OCI-LY7 (cell line): ENCODE measurements around the gene HMOX1. TPM values are rescaled to one million over a fixed set of nuclear protein-coding genes. Genes with fewer than 3 reads are reported as not detected.

Experiments
- BruUV-seq: library from RNA; stranded (reverse); fragments of 400-500 nt; replicated peaks from 2 replicates; lab custom pipeline; 2021; lab: Mats Ljungman, UMichigan
- CTCF ChIA-PET: fragments of 300-600 bp; sonication (Branson Sonifier 250); formaldehyde crosslinking; loops from one replicate; lab custom pipeline; 2022; ENCODE audit warnings: antibody characterized with exemption; ENCODE audit not compliant: unreplicated experiment; lab: Charles Lee
- POLR2A ChIA-PET: fragments of 300-600 bp; sonication (Branson Sonifier 250); formaldehyde crosslinking; loops from one replicate; lab custom pipeline; 2022; ENCODE audit warnings: antibody characterized with exemption; lab: Charles Lee
- DNase-seq: peaks from one replicate; pipeline ENCODE4 v3.0.0-alpha.2; 2015; ENCODE audit warnings: low spot score
- H2AFZ ChIP-seq: fragments of 200-600 bp; sonication (generic), shearing (Covaris generic); 2 replicates; pipeline ENCODE4 v1.6.1; 2014; ENCODE audit warnings: mild to moderate bottlenecking, antibody characterized with exemption, low read length, moderate library complexity
- H3K27ac ChIP-seq: fragments of 200-600 bp; sonication (generic); 2 replicates; pipeline ENCODE4 v1.5.1; 2014; ENCODE audit warnings: mixed run types, low read depth, mild to moderate bottlenecking, moderate library complexity, low read length, inconsistent platforms; ENCODE audit not compliant: poor library complexity, severe bottlenecking
- H3K36me3 ChIP-seq: fragments of 200-600 bp; sonication (generic); 2 replicates; pipeline ENCODE4 v1.6.1; 2014; ENCODE audit warnings: mild to moderate bottlenecking, antibody characterized with exemption, low read length, moderate library complexity, mixed read lengths; ENCODE audit not compliant: insufficient read depth
- H3K4me1 ChIP-seq: fragments of 200-600 bp; sonication (generic); 2 replicates; pipeline ENCODE4 v1.5.1; 2014; ENCODE audit warnings: mild to moderate bottlenecking, low read length; ENCODE audit not compliant: insufficient read depth, poor library complexity, severe bottlenecking
- H3K4me2 ChIP-seq: fragments of 200-600 bp; sonication (generic); 2 replicates; pipeline ENCODE4 v1.6.1; 2014; ENCODE audit warnings: mild to moderate bottlenecking, low read length
- H3K4me3 ChIP-seq: fragments of 200-600 bp; sonication (generic); 2 replicates; pipeline ENCODE4 v1.5.1; 2014; ENCODE audit warnings: mild to moderate bottlenecking, low read depth, low read length; ENCODE audit not compliant: poor library complexity, severe bottlenecking
- H3K79me2 ChIP-seq: fragments of 200-600 bp; sonication (generic); 2 replicates; pipeline ENCODE4 v1.6.1; 2016; ENCODE audit warnings: low read depth, mild to moderate bottlenecking, low read length, moderate library complexity, mixed read lengths; ENCODE audit not compliant: insufficient read depth
- H3K9me2 ChIP-seq: fragments of 200-600 bp; sonication (generic); 2 replicates; pipeline ENCODE4 v1.6.1; 2016; ENCODE audit warnings: mild to moderate bottlenecking, low read length, mixed read lengths; ENCODE audit not compliant: insufficient read depth
- H3K9me3 ChIP-seq: fragments of 200-600 bp; sonication (generic); 2 replicates; pipeline ENCODE4 v1.6.1; 2014; ENCODE audit warnings: mild to moderate bottlenecking, mixed run types, low read length, mixed read lengths
- H4K20me1 ChIP-seq: fragments of 200-600 bp; sonication (generic); 2 replicates; pipeline ENCODE4 v1.6.1; 2014; ENCODE audit warnings: mild to moderate bottlenecking, antibody characterized with exemption, low read length, moderate library complexity, mixed read lengths; ENCODE audit not compliant: insufficient read depth
- CTCF ChIP-seq: fragments of 200-600 bp; sonication (generic); conservative IDR thresholded peaks from 2 replicates; pipeline ENCODE4 v1.5.1; 2014; ENCODE audit warnings: mild to moderate bottlenecking, antibody characterized with exemption, low read length, moderate library complexity, mixed read lengths
- EZH2phosphoT487 ChIP-seq: fragments of 200-600 bp; sonication (generic); IDR thresholded peaks from 2 replicates; pipeline ENCODE4 v1.6.1; 2018; ENCODE audit warnings: low read depth, borderline replicate concordance, mild to moderate bottlenecking, mixed run types, antibody characterized with exemption, low read length, moderate library complexity, mixed read lengths
- intact Hi-C: fragments of 100-400 bp; cut with micrococcal nuclease; formaldehyde crosslinking; loops from one replicate; pipeline ENCODE4 v1.10.0; 2022; ENCODE audit not compliant: unreplicated experiment
- total RNA-seq, 2 experiments: library from RNA; depleted of rRNA in 1 of 2; stranded (reverse); fragments of >200 nt in 1 of 2; shearing (Covaris generic) in 1 of 2; gene quantifications; 2 replicates each; pipeline ENCODE4 v1.2.3, GENCODE V29; 2014 to 2022

Gene HMOX1
- total RNA-seq, 2 experiments from 2014 or later, result 2.2 to 13.9 TPM

- H3K4me2 ChIP-seq, result no peak overlapping the region
- peaks cover 97% of the 10 kb centered on the region for H3K36me3 ChIP-seq
- no peak overlapping the region for H3K27ac ChIP-seq
- no peaks in the 10 kb centered on the region for H3K9me2 ChIP-seq
- H2AFZ ChIP-seq, result no peak overlapping the region
- H3K9me3 ChIP-seq, result no peaks in the 10 kb centered on the region
- peaks cover 22% of the 10 kb centered on the region for H3K4me1 ChIP-seq
- peaks cover 11% of the 10 kb centered on the region; the same call in 1 of the 2 replicates for H3K79me2 ChIP-seq
- H3K4me3 ChIP-seq, result no peak overlapping the region
- H4K20me1 ChIP-seq, result no peaks in the 10 kb centered on the region; the same call in 1 of the 2 replicates
- CTCF ChIA-PET, result no interaction called here
- DNase-seq, result no peak
- POLR2A ChIA-PET, result interaction anchor here (1.1 kb wide), 1 partner anchor 14 kb away, joined by 3 read pairs; no protein-coding TSS in a partner anchor
- no TSS peak for BruUV-seq
- TF ChIP-seq CTCF (no peak), EZH2phosphoT487 (no peak)
- intact Hi-C loops, result no loop called here
Observed at GRCh38 chr22:35417606-35418005, 36.7 kb downstream of the HMOX1 start.

DNA sequence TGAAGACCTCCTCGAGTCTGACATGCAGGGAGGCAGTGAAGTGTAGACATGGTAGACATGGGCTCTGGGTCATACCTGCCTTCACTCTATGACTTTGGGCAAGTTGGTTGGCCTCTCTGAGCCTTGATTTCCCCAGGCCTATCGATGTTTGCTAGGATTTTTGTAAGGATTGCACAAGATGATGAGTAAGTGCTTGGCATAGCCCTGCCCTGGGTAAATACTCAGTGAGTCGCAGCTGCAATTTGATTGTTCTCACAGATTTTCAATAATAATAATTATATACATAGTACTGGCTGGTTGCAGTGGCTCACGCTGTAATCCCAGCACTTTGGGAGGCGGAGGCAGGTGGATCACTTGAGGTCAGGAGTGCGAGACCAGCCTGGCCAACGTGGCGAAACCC is 37.2 kb downstream of the HMOX1 start:
- ChIA-PET POLR2A (interaction anchor here (1.1 kb wide), 1 partner anchor 14 kb away, joined by 3 read pairs; no protein-coding TSS in a partner anchor), CTCF (no interaction called here)
- H3K4me3 ChIP-seq, result no peak overlapping the region
- peaks cover 11% of the 10 kb centered on the region; the same call in 1 of the 2 replicates for H3K79me2 ChIP-seq
- H2AFZ ChIP-seq, result no peak overlapping the region
- no peaks in the 10 kb centered on the region for H3K9me2 ChIP-seq
- TF ChIP-seq CTCF (no peak), EZH2phosphoT487 (no peak)
- H3K4me1 ChIP-seq, result peaks cover 19% of the 10 kb centered on the region
- no peak overlapping the region for H3K27ac ChIP-seq
- no peak overlapping the region for H3K4me2 ChIP-seq
- intact Hi-C loops, result no loop called here
- no TSS peak for BruUV-seq
- no peaks in the 10 kb centered on the region for H3K9me3 ChIP-seq
- DNase-seq, result no peak
- peaks cover 98% of the 10 kb centered on the region for H3K36me3 ChIP-seq
- no peaks in the 10 kb centered on the region; the same call in 1 of the 2 replicates for H4K20me1 ChIP-seq

GRCh38 chr22:35418731-35419130 is 37.8 kb downstream of the HMOX1 start:
- POLR2A ChIA-PET, result interaction anchor here (1.5 kb wide), 1 partner anchor 10 kb away, joined by 4 read pairs; no protein-coding TSS in a partner anchor
- no peak overlapping the region for H2AFZ ChIP-seq
- intact Hi-C loops, result no loop called here
- no TSS peak for BruUV-seq
- no peak for DNase-seq
- no peak for TF ChIP-seq CTCF
- TF ChIP-seq EZH2phosphoT487, result no peak
- CTCF ChIA-PET, result no interaction called here
- peaks cover 13% of the 10 kb centered on the region for H3K4me1 ChIP-seq
- peaks cover 98% of the 10 kb centered on the region for H3K36me3 ChIP-seq
- no peaks in the 10 kb centered on the region; the same call in 1 of the 2 replicates for H4K20me1 ChIP-seq
- H3K9me2 ChIP-seq, result no peaks in the 10 kb centered on the region
- H3K9me3 ChIP-seq, result no peaks in the 10 kb centered on the region
- H3K79me2 ChIP-seq, result peaks cover 7% of the 10 kb centered on the region; the same call in 1 of the 2 replicates
- H3K4me3 ChIP-seq, result no peak overlapping the region
- no peak overlapping the region for H3K27ac ChIP-seq
- H3K4me2 ChIP-seq, result no peak overlapping the region
